Kidney (tissue), 14 donors: Measurements from ENCODE around the gene TMEM233. TPM values are rescaled to one million over a fixed set of nuclear protein-coding genes. Genes with fewer than 3 reads are reported as not detected.

ENCODE experiments used
- DNase-seq, 5 donors: peaks; one replicate each; pipeline ENCODE4 v3.0.0-alpha.2; 2013 to 2020
- FAIRE-seq: peaks from 2 replicates; lab custom pipeline; 2012; peaks lifted over from hg19 to GRCh38; lab: Jason Lieb, UNC
- H3K27ac ChIP-seq, 2 donors: one replicate each; pipeline ENCODE4 v1.7.0; 2013; ENCODE audit warnings: low read depth in 2 of 2, low read length in 2 of 2, inconsistent platforms in 1 of 2
- H3K27me3 ChIP-seq: one replicate; pipeline ENCODE4 v1.7.1; 2013; ENCODE audit warnings: low read length, inconsistent platforms; ENCODE audit not compliant: control insufficient read depth, insufficient read depth
- H3K36me3 ChIP-seq, 3 donors: one replicate each; pipeline versions ENCODE4 v1.7.0 to v1.7.1; 2013; ENCODE audit warnings: low read length in 3 of 3, control low read depth in 1 of 3, inconsistent platforms in 1 of 3; ENCODE audit not compliant: insufficient read depth in 3 of 3, control insufficient read depth in 2 of 3
- H3K4me1 ChIP-seq, 3 donors: one replicate each; pipeline versions ENCODE4 v1.7.0 to v1.7.1; 2013; ENCODE audit warnings: low read length in 3 of 3, inconsistent platforms in 1 of 3, low read depth in 1 of 3; ENCODE audit not compliant: control insufficient read depth in 2 of 3, insufficient read depth in 2 of 3
- H3K4me3 ChIP-seq, 3 donors: one replicate each; pipeline versions ENCODE4 v1.7.0 to v1.8.1; 2013; ENCODE audit warnings: low read length in 3 of 3, control low read depth in 1 of 3, inconsistent platforms in 1 of 3
- H3K9ac ChIP-seq, 3 donors: one replicate each; pipeline versions ENCODE4 v1.7.0 to v1.7.1; 2013; ENCODE audit warnings: low read length in 3 of 3, control low read depth in 1 of 3, inconsistent platforms in 1 of 3
- H3K9me3 ChIP-seq, 3 donors: one replicate each; pipeline versions ENCODE4 v1.7.0 to v1.7.1; 2013; ENCODE audit warnings: low read length in 3 of 3, control low read depth in 1 of 3, inconsistent platforms in 1 of 3; ENCODE audit not compliant: control insufficient read depth in 2 of 3, insufficient read depth in 1 of 3
- intact Hi-C: fragments of 100-400 bp; cut with DNase I; formaldehyde crosslinking; loops from one replicate; pipeline ENCODE4 v1.11.1; 2022
- polyA plus RNA-seq: library from polyadenylated mRNA; stranded (reverse); fragments of 350-450 nt; fragmentation: Illumina TruSeq; extraction: RNeasy Lipid Tissue Mini Kit (QIAGEN cat#74804); gene quantifications from one replicate; pipeline ENCODE4 v1.2.3, GENCODE V29; 2014; ENCODE audit warnings: low read depth, low replicate concordance; ENCODE audit not compliant: insufficient read depth
- total RNA-seq: library from RNA; stranded (reverse); fragmentation: NEBNext Ultra II Directional; extraction: Animal tissue kit (Norgen Biotek cat#: 25700); gene quantifications from one replicate; pipeline ENCODE4 v1.2.1, GENCODE V29; 2021
- TF ChIP-seq, protein P1 (sequence below): IDR thresholded peaks from 3 replicates; pipeline ENCODE4 v1.5.1; 2012; ENCODE audit warnings: mild to moderate bottlenecking, moderate library complexity, borderline replicate concordance; ENCODE audit not compliant: insufficient read depth; ENCODE audit errors: extremely low read depth
- donor health status: control.
- donor health status: control.
- donor health status: control.
- donor health status: control.
- donor health status: control.
- donor health status: DM: yes; HTN: yes; CAD: no.
- donor health status: Normal renal cell carcinoma (clear cell type).

Gene TMEM233
- total and polyA plus RNA-seq, 2 donors from 2014 or later, result 1.2 to 1.4 TPM

DNA sequence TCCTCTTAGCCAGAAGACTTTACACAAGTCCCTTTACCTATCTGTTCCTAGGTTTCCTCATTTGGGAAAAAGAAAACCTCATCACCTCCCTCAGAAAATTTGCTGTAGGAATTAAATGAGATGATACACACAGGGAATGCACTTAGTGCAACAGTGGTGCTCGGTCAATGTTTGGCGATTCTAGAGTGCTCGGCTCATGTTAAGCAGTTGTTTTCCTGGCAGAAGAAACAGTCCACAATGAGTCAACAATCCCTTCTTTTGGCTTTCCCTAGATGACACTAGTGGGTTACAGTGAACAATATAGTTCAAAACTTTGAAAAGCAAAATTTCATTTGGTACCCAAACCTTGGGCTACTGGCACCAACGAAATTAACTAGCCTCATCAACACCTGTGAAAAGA, 3.9 kb upstream of the TMEM233 start:
- no peaks in the 10 kb centered on the region for H3K9me3 ChIP-seq

DNA sequence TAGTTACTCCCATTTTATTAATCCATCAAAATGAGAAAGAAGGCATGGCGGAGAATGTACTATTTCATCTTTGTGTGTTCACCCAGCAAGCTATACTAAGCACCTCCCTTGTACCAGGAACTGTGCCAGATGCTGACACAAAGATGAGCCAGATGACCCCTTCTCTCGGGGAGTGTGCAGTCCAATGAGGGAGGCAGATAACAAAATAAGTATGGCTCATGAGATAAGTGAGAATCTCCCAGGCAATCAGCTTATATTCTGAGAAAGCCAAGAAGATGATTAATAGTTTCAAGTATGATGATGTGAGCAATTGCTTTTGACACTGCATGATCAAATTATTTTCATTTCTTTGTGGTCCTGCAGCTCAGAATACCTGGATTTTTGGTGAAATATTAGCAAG, 1.3 kb upstream of the TMEM233 start:
- Histone ChIP-seq H3K4me1 (peaks cover 0 to 2% (median 0%) of the 10 kb centered on the region in 3 donors), H3K4me3 (no peak overlapping the region), H3K27ac (no peak overlapping the region), H3K27me3 (peaks cover 14% of the 10 kb centered on the region), H3K9me3 (no peaks in the 10 kb centered on the region), H3K36me3 (no peaks in the 10 kb centered on the region), H3K9ac (no peak overlapping the region)
- FAIRE-seq (no peak), DNase-seq (no peak)
- TF ChIP-seq, protein P1, sequence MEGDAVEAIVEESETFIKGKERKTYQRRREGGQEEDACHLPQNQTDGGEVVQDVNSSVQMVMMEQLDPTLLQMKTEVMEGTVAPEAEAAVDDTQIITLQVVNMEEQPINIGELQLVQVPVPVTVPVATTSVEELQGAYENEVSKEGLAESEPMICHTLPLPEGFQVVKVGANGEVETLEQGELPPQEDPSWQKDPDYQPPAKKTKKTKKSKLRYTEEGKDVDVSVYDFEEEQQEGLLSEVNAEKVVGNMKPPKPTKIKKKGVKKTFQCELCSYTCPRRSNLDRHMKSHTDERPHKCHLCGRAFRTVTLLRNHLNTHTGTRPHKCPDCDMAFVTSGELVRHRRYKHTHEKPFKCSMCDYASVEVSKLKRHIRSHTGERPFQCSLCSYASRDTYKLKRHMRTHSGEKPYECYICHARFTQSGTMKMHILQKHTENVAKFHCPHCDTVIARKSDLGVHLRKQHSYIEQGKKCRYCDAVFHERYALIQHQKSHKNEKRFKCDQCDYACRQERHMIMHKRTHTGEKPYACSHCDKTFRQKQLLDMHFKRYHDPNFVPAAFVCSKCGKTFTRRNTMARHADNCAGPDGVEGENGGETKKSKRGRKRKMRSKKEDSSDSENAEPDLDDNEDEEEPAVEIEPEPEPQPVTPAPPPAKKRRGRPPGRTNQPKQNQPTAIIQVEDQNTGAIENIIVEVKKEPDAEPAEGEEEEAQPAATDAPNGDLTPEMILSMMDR, result no peak
- intact Hi-C loops, result no loop called here

More for the DNA sequence above, 3.9 kb upstream of the TMEM233 start:
- H3K4me1 ChIP-seq, result no peaks in the 10 kb centered on the region
- H3K27me3 ChIP-seq, result peaks cover 8% of the 10 kb centered on the region
- DNase-seq (no peak), FAIRE-seq (no peak)
- intact Hi-C loops, result no loop called here
- no peak overlapping the region for H3K4me3 ChIP-seq
- TF ChIP-seq, protein P1, result no peak
- no peak overlapping the region for H3K27ac ChIP-seq
- no peaks in the 10 kb centered on the region for H3K36me3 ChIP-seq
- no peak overlapping the region for H3K9ac ChIP-seq

- H3K36me3 ChIP-seq, result no peaks in the 10 kb centered on the region
- TF ChIP-seq, protein P1, result no peak
- H3K27ac ChIP-seq, result no peak overlapping the region
- H3K9ac ChIP-seq, result peak overlapping the region in 1 of 3 donors; percentile 53
- no peak for DNase-seq
- no peaks in the 10 kb centered on the region for H3K9me3 ChIP-seq
- peak overlapping the region; percentile 30 to 64 (median 55) for H3K4me3 ChIP-seq
- intact Hi-C loops, result no loop called here
- FAIRE-seq, result no peak
- H3K27me3 ChIP-seq, result peaks cover 14% of the 10 kb centered on the region
- peaks cover 0 to 2% (median 0%) of the 10 kb centered on the region in 3 donors for H3K4me1 ChIP-seq
Observed at GRCh38 chr12:119594399-119594730, 791 bp downstream of the TMEM233 start.

DNA sequence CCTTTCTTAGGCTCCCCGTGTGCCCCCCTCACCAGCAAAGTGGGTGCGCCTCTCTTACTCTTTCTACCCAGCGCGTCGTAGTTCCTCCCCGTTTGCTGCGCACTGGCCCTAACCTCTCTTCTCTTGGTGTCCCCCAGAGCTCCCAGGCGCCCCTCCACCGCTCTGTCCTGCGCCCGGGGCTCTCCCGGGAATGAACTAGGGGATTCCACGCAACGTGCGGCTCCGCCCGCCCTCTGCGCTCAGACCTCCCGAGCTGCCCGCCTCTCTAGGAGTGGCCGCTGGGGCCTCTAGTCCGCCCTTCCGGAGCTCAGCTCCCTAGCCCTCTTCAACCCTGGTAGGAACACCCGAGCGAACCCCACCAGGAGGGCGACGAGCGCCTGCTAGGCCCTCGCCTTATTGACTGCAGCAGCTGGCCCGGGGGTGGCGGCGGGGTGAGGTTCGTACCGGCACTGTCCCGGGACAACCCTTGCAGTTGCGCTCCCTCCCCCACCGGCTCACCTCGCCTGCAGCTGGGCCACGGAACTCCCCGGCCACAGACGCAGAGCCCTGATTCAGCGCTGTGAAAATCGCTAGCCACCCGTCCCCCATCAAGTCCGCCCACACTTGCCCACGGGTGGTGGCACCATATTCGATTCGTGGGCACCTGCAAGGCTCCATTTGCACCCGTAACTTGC, 1.3 kb downstream of the TMEM233 start:
- H3K9ac ChIP-seq, result peak overlapping the region in 1 of 3 donors; percentile 53
- H3K4me3 ChIP-seq, result peak overlapping the region in 2 of 3 donors; percentile 55 to 64
- H3K4me1 ChIP-seq, result peaks cover 0 to 2% (median 0%) of the 10 kb centered on the region in 3 donors
- TF ChIP-seq, protein P1, result no peak
- peaks cover 14% of the 10 kb centered on the region for H3K27me3 ChIP-seq
- FAIRE-seq, result no peak
- peak overlapping the region in 1 of 2 donors; percentile 2 for H3K27ac ChIP-seq
- H3K36me3 ChIP-seq, result no peaks in the 10 kb centered on the region
- H3K9me3 ChIP-seq, result no peaks in the 10 kb centered on the region
- DNase-seq, result peak in 2 of 5 donors; percentile 8 to 78
- intact Hi-C loops, result no loop called here
